ENCODE measurements around the gene TDP1. TPM values are rescaled to one million over a fixed set of nuclear protein-coding genes. Genes with fewer than 3 reads are reported as not detected.

Gene TDP1
- total and polyA plus RNA-seq, 7 experiments from 2014 or later = 39.0 to 69.2 (median 62.3) TPM

GRCh38 chr14:89954070-89955021, 1.4 kb upstream of the TDP1 start, which contains the start of gene EFCAB11:
Gene EFCAB11 (minus strand): TSS chr14:89954730. CDS start chr14:89954660, 70 bp downstream.
- H3K27ac ChIP-seq (ENCODE audit: low read depth, low read length) = peak within 1 kb of the TSS; percentile 94
- H3K36me3 ChIP-seq (ENCODE audit: control insufficient read depth in 2 of 3, insufficient read depth in 3 of 3, low read length in 3 of 3) = peaks cover 0 to 7% (median 0%) of the 10 kb centered on the region in 3 experiments
- no peaks in the 10 kb centered on the region for H3K27me3 ChIP-seq (ENCODE audit: control insufficient read depth in 2 of 2, insufficient read depth in 2 of 2, low read length in 2 of 2)
- Mint-ChIP-seq H3K36me3 (peaks cover 0 to 22% (median 5%) of the 10 kb centered on the region in 5 donors), H3K27me3 (no peaks in the 10 kb centered on the region), H3K4me3 (peak within 1 kb of the TSS; percentile 74 to 98 (median 94)), H3K4me1 (peaks cover 21 to 54% (median 43%) of the 10 kb centered on the region in 7 donors), H3K27ac (peak within 1 kb of the TSS; percentile 82 to 98 (median 91)), H3K9me3 (no peaks in the 10 kb centered on the region)
- ChIA-PET POLR2A (interaction anchor here (0.7 to 3.5 kb wide), 6 partner anchors 10 to 443 kb away, joined by 3 to 19 read pairs (median 6); partner anchors contain the start of gene CALM1), CTCF (interaction anchor here (1.3 to 2.2 kb wide), 3 partner anchors 12 to 19 kb away, joined by 5 to 8 read pairs (median 6); no protein-coding TSS in a partner anchor)
- intact Hi-C loops (cut with micrococcal nuclease) = loop anchor here (1.0 to 10.0 kb wide), 24 partner anchors 15 to 1962 kb away; partner anchors contain the start of genes GALC (in 2 of the 2), NRDE2 (in 2 of the 2), PSMC1 (in 2 of the 2) and ZC3H14 (in 2 of the 2)
- peak; percentile 90 for ATAC-seq
- peak; percentile 80 to 98 (median 97) for DNase-seq
- peak within 1 kb of the TSS; percentile 72 for H3K4me3 ChIP-seq (ENCODE audit: low read length)
- peaks cover 16 to 21% of the 10 kb centered on the region in 2 donors for H3K4me1 ChIP-seq (ENCODE audit: control insufficient read depth in 2 of 2, insufficient read depth in 2 of 2, low read length in 2 of 2)
- H3K9me3 ChIP-seq (ENCODE audit: control insufficient read depth in 2 of 3, low read length in 3 of 3) = no peaks in the 10 kb centered on the region

DNA sequence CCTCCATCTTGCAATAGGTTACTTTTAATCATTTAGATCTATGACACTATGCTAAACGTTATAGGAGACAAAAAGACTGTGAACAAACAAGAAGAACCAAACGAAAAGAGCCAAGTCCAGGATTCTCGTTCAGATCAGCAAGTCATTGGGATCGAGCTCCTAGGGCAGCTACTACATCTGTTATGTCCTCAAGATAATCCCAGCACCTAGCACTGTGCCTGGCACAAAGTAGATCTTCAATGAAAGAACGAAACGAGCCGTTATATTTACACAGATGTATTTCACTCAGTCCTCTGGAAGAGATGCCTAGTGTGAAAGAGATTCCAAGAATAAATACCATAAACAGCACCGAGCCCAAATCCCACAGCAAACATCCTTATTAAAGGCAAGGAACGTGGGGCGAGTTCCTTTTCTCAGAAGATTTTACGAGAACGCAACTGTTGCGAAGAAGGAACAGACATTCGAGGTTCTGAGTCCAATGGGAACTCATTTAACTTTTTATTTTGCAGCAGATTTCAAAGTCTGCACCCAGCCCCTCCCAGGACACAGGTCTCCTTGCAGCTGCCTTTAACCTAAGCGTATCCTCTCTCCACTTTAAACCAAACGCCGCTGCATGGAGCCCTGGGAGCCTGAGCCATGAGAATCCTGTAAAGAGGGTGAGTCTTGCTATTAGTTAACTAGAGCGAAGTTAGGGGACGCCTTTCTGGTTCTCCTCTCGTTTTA, 544 bp upstream of the TDP1 start:
- peaks cover 23 to 30% of the 10 kb centered on the region in 2 donors for H3K4me1 ChIP-seq (ENCODE audit: control insufficient read depth in 2 of 2, insufficient read depth in 2 of 2, low read length in 2 of 2)
- peak; percentile 2 for ATAC-seq
- H3K27me3 Mint-ChIP-seq = no peaks in the 10 kb centered on the region

DNA sequence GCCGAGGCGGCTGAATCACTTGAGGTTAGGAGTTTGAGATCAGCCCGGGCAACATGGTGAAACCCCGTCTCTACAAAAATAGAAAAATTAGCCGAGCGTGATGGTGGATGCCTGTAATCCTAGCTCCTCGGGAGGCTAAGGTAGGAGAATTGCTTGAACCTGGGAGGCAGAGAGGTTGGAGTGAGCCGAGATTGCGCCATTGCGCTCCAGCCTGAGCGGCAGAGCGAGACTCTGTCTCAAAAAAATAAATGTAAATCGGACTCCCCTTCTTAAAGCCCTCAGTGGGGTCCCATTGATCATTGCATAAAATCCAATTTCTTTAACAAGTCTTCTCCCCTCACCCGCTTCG, 908 bp downstream of the TDP1 start:
- Mint-ChIP-seq H3K27ac (peak overlapping the region; percentile 92 to 99 (median 97)), H3K36me3 (peaks cover 3 to 27% (median 12%) of the 10 kb centered on the region in 5 donors), H3K4me1 (peaks cover 35 to 77% (median 65%) of the 10 kb centered on the region in 7 donors), H3K9me3 (no peaks in the 10 kb centered on the region), H3K27me3 (no peaks in the 10 kb centered on the region), H3K4me3 (peak overlapping the region; percentile 74 to 98 (median 96))
- Histone ChIP-seq H3K4me3 (ENCODE audit: low read length) (peak overlapping the region; percentile 72), H3K27ac (ENCODE audit: low read depth, low read length) (peak overlapping the region; percentile 94), H3K9me3 (ENCODE audit: control insufficient read depth in 2 of 3, low read length in 3 of 3) (no peaks in the 10 kb centered on the region), H3K36me3 (ENCODE audit: control insufficient read depth in 2 of 3, insufficient read depth in 3 of 3, low read length in 3 of 3) (peaks cover 0 to 7% (median 0%) of the 10 kb centered on the region in 3 experiments), H3K27me3 (ENCODE audit: control insufficient read depth in 2 of 2, insufficient read depth in 2 of 2, low read length in 2 of 2) (no peaks in the 10 kb centered on the region), H3K4me1 (ENCODE audit: control insufficient read depth in 2 of 2, insufficient read depth in 2 of 2, low read length in 2 of 2) (peaks cover 35 to 43% of the 10 kb centered on the region in 2 donors)
- DNase-seq (no peak), ATAC-seq (no peak)
- intact Hi-C loops (cut with micrococcal nuclease) = loop anchor here (1.0 to 10.0 kb wide), 8 partner anchors 17 to 1962 kb away; partner anchors contain the start of genes GALC (in 1 of the 2), PPP4R3A (in 1 of the 2), RPS6KA5 (in 1 of the 2) and SPATA7 (in 1 of the 2)
- ChIA-PET CTCF (interaction anchor here (1.1 to 4.5 kb wide), 5 partner anchors 9 to 21 kb away, joined by 3 to 17 read pairs (median 3); no protein-coding TSS in a partner anchor), POLR2A (interaction anchor here (0.6 to 3.5 kb wide), 12 partner anchors 8 to 1164 kb away, joined by 3 to 19 read pairs (median 5); partner anchors contain the start of genes EML5 and PSMC1)

More for the DNA sequence above, 544 bp upstream of the TDP1 start:
- POLR2A ChIA-PET = interaction anchor here (0.7 to 3.5 kb wide), 10 partner anchors 10 to 1460 kb away, joined by 3 to 19 read pairs (median 4); partner anchors contain the start of gene CALM1
- Mint-ChIP-seq H3K27ac (peak overlapping the region; percentile 82 to 98 (median 91)), H3K9me3 (no peaks in the 10 kb centered on the region), H3K4me3 (peak overlapping the region; percentile 74 to 98 (median 94)), H3K36me3 (peaks cover 0 to 22% (median 8%) of the 10 kb centered on the region in 5 donors), H3K4me1 (peaks cover 26 to 62% (median 51%) of the 10 kb centered on the region in 7 donors)
- Histone ChIP-seq H3K9me3 (ENCODE audit: control insufficient read depth in 2 of 3, low read length in 3 of 3) (no peaks in the 10 kb centered on the region), H3K27ac (ENCODE audit: low read depth, low read length) (peak overlapping the region; percentile 94), H3K36me3 (ENCODE audit: control insufficient read depth in 2 of 3, insufficient read depth in 3 of 3, low read length in 3 of 3) (peaks cover 0 to 7% (median 0%) of the 10 kb centered on the region in 3 experiments), H3K27me3 (ENCODE audit: control insufficient read depth in 2 of 2, insufficient read depth in 2 of 2, low read length in 2 of 2) (no peaks in the 10 kb centered on the region), H3K4me3 (ENCODE audit: low read length) (peak overlapping the region; percentile 72)
- DNase-seq = no peak
- intact Hi-C loops (cut with micrococcal nuclease) = loop anchor here (1.0 to 10.0 kb wide), 16 partner anchors 106 to 1962 kb away; partner anchors contain the start of genes GALC (in 2 of the 2), ZC3H14 (in 2 of the 2), EML5 (in 1 of the 2) and FOXN3 (in 1 of the 2)
- CTCF ChIA-PET = interaction anchor here (1.3 to 2.2 kb wide), 3 partner anchors 11 to 18 kb away, joined by 5 to 8 read pairs (median 6); no protein-coding TSS in a partner anchor

DNA sequence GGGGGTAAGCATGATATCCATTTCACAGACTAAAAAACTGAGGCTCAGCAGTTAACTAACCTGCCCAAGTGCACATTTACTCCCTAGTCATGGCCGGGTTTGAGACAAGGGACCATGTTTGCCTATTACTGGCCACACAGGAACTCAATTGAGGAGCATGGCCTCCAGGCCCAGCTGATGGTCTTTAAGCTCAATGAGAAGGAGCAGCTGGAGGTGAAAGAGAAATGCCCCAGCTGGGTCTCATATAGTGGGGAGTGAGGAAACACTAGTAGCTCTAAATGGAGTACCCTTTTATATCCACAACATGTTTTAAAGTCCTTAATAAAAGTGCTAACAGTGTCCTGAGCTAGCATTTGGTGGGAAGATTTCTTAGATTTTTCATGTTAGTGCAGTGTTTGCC, 1.6 kb downstream of the TDP1 start:
- intact Hi-C loops (cut with micrococcal nuclease) = loop anchor here (2.0 to 10.0 kb wide), 6 partner anchors 801 to 1963 kb away; partner anchors contain the start of genes GALC (in 1 of the 2), PPP4R3A (in 1 of the 2), RPS6KA5 (in 1 of the 2) and SPATA7 (in 1 of the 2)
- ChIA-PET CTCF (interaction anchor here (1.1 to 4.5 kb wide), 4 partner anchors 13 to 20 kb away, joined by 3 to 17 read pairs (median 3); no protein-coding TSS in a partner anchor), POLR2A (interaction anchor here (1.4 to 2.3 kb wide), 2 partner anchors 9 to 299 kb away, joined by 5 to 6 read pairs; partner anchors contain the start of gene PSMC1)
- Mint-ChIP-seq H3K36me3 (peaks cover 3 to 29% (median 13%) of the 10 kb centered on the region in 5 donors), H3K4me3 (peak overlapping the region; percentile 74 to 98 (median 96)), H3K9me3 (no peaks in the 10 kb centered on the region), H3K27me3 (no peaks in the 10 kb centered on the region), H3K27ac (peak overlapping the region in 8 of 9 donors; percentile 59 to 99 (median 96)), H3K4me1 (peaks cover 35 to 80% (median 69%) of the 10 kb centered on the region in 7 donors)
- peaks cover 35 to 45% of the 10 kb centered on the region in 2 donors for H3K4me1 ChIP-seq (ENCODE audit: control insufficient read depth in 2 of 2, insufficient read depth in 2 of 2, low read length in 2 of 2)
- H3K27me3 ChIP-seq (ENCODE audit: control insufficient read depth in 2 of 2, insufficient read depth in 2 of 2, low read length in 2 of 2) = no peaks in the 10 kb centered on the region
- no peak overlapping the region for H3K4me3 ChIP-seq (ENCODE audit: low read length)
- ATAC-seq (no peak), DNase-seq (no peak)
- H3K27ac ChIP-seq (ENCODE audit: low read depth, low read length) = peak overlapping the region; percentile 94
- H3K9me3 ChIP-seq (ENCODE audit: control insufficient read depth in 2 of 3, low read length in 3 of 3) = no peaks in the 10 kb centered on the region
- H3K36me3 ChIP-seq (ENCODE audit: control insufficient read depth in 2 of 3, insufficient read depth in 3 of 3, low read length in 3 of 3) = peaks cover 0 to 7% (median 0%) of the 10 kb centered on the region in 3 experiments

GRCh38 chr14:89957791-89958190, 2.1 kb downstream of the TDP1 start:
- Histone ChIP-seq H3K27ac (ENCODE audit: low read depth, low read length) (no peak overlapping the region), H3K27me3 (ENCODE audit: control insufficient read depth in 2 of 2, insufficient read depth in 2 of 2, low read length in 2 of 2) (no peaks in the 10 kb centered on the region), H3K36me3 (ENCODE audit: control insufficient read depth in 2 of 3, insufficient read depth in 3 of 3, low read length in 3 of 3) (peaks cover 0 to 7% (median 0%) of the 10 kb centered on the region in 3 experiments), H3K4me1 (ENCODE audit: control insufficient read depth in 2 of 2, insufficient read depth in 2 of 2, low read length in 2 of 2) (peaks cover 35 to 45% of the 10 kb centered on the region in 2 donors), H3K4me3 (ENCODE audit: low read length) (no peak overlapping the region), H3K9me3 (ENCODE audit: control insufficient read depth in 2 of 3, low read length in 3 of 3) (no peaks in the 10 kb centered on the region)
- H3K4me1 Mint-ChIP-seq = peaks cover 38 to 78% (median 71%) of the 10 kb centered on the region in 7 donors
- peak overlapping the region in 5 of 9 donors; percentile 16 to 99 (median 92) for H3K27ac Mint-ChIP-seq
- intact Hi-C loops (cut with micrococcal nuclease) = loop anchor here (2.0 to 10.0 kb wide), 6 partner anchors 801 to 1963 kb away; partner anchors contain the start of genes GALC (in 1 of the 2), PPP4R3A (in 1 of the 2), RPS6KA5 (in 1 of the 2) and SPATA7 (in 1 of the 2)
- peak overlapping the region in 8 of 10 donors; percentile 29 to 98 (median 82) for H3K4me3 Mint-ChIP-seq
- POLR2A ChIA-PET = interaction anchor here (2.3 kb wide), 1 partner anchor 10 kb away, joined by 5 read pairs; no protein-coding TSS in a partner anchor
- H3K36me3 Mint-ChIP-seq = peaks cover 4 to 32% (median 17%) of the 10 kb centered on the region in 5 donors
- H3K9me3 Mint-ChIP-seq = no peaks in the 10 kb centered on the region
- ATAC-seq (no peak), DNase-seq (no peak)
- H3K27me3 Mint-ChIP-seq = no peaks in the 10 kb centered on the region
- CTCF ChIA-PET = interaction anchor here (1.4 to 4.5 kb wide), 3 partner anchors 16 to 20 kb away, joined by 3 to 17 read pairs (median 3); no protein-coding TSS in a partner anchor
